Endothelial cell of umbilical vein (primary cell): ENCODE measurements around the gene FUT3. TPM values are rescaled to one million over a fixed set of nuclear protein-coding genes. Genes with fewer than 3 reads are reported as not detected.

Source experiments
- BruUV-seq: library from RNA; stranded (reverse); fragments of 400-500 nt; replicated peaks from 2 replicates; lab custom pipeline; 2021; lab: Mats Ljungman, UMichigan
- CTCF ChIA-PET: fragments of 300-600, 350-600 bp; sonication (Branson Sonifier 250); formaldehyde crosslinking; loops from one replicate; lab custom pipeline; 2021; ENCODE audit warnings: antibody characterized with exemption, inconsistent platforms; lab: Charles Lee
- POLR2A ChIA-PET: fragments of 300-600, 350-600 bp; sonication (Branson Sonifier 250); formaldehyde crosslinking; loops from one replicate; lab custom pipeline; 2021; ENCODE audit warnings: antibody characterized with exemption, inconsistent platforms; lab: Charles Lee
- DNase-seq: peaks from one replicate; pipeline ENCODE4 v3.0.0-alpha.2; 2011; ENCODE audit warnings: low read depth, low spot score
- FAIRE-seq: peaks from 2 replicates; lab custom pipeline; 2011; peaks lifted over from hg19 to GRCh38; lab: Jason Lieb, UNC
- H2AFZ ChIP-seq: 2 replicates; pipeline ENCODE4 v1.6.0; 2012; ENCODE audit warnings: low read depth, low read length, control low read depth, inconsistent platforms
- H3K27ac ChIP-seq: 2 replicates; pipeline ENCODE4 v1.5.1; 2011; ENCODE audit warnings: low read depth, mild to moderate bottlenecking, control low read depth, low read length, moderate library complexity; ENCODE audit not compliant: insufficient read depth
- H3K27me3 ChIP-seq, 2 experiments: 2 replicates each; pipeline versions ENCODE4 v1.6.0 to v1.6.1; 2011; ENCODE audit warnings: low read length in 2 of 2, mixed read lengths in 1 of 2; ENCODE audit not compliant: control insufficient read depth in 2 of 2, insufficient read depth in 2 of 2
- H3K36me3 ChIP-seq, 2 experiments: 2 replicates in 1 of 2; 3 replicates in 1 of 2; pipeline ENCODE4 v1.5.1; 2011; ENCODE audit warnings: low read length in 2 of 2, mild to moderate bottlenecking in 1 of 2, moderate library complexity in 1 of 2; ENCODE audit not compliant: control insufficient read depth in 2 of 2, insufficient read depth in 2 of 2; ENCODE audit errors: extremely low read depth in 1 of 2
- H3K4me1 ChIP-seq: 3 replicates; pipeline ENCODE4 v1.5.1; 2011; ENCODE audit warnings: mild to moderate bottlenecking, low read length; ENCODE audit not compliant: control insufficient read depth, insufficient read depth; ENCODE audit errors: extremely low read depth
- H3K4me2 ChIP-seq: 2 replicates; pipeline ENCODE4 v1.6.1; 2011; ENCODE audit warnings: low read length, control low read depth, mixed read lengths; ENCODE audit not compliant: insufficient read depth
- H3K4me3 ChIP-seq, 3 experiments: fragments of 200-600 bp in 1 of 3; sonication (generic), shearing (Covaris generic) in 1 of 3; replicated peaks in 1 of 3; 2 replicates each; pipeline ENCODE4 v1.5.1; 2011 to 2016; ENCODE audit warnings: control low read depth in 3 of 3, low read length in 3 of 3, mild to moderate bottlenecking in 2 of 3, inconsistent platforms in 1 of 3, low read depth in 1 of 3, moderate library complexity in 1 of 3; ENCODE audit not compliant: insufficient read depth in 1 of 3
- H3K79me2 ChIP-seq: 2 replicates; pipeline ENCODE4 v1.6.0; 2012; ENCODE audit warnings: low read length, inconsistent platforms; ENCODE audit not compliant: control insufficient read depth, insufficient read depth
- H3K9ac ChIP-seq: replicated peaks from 2 replicates; pipeline ENCODE3; 2011; ENCODE audit warnings: low read length, control low read depth; ENCODE audit not compliant: insufficient read depth; ENCODE audit errors: extremely low read depth
- H3K9me1 ChIP-seq: replicated peaks from 3 replicates; pipeline ENCODE4 v1.6.0; 2011; ENCODE audit warnings: mild to moderate bottlenecking, low read length; ENCODE audit not compliant: control insufficient read depth, insufficient read depth; ENCODE audit errors: extremely low read depth
- H3K9me3 ChIP-seq: replicated peaks from 2 replicates; pipeline ENCODE4 v1.5.1; 2012; ENCODE audit warnings: low read length, inconsistent platforms; ENCODE audit not compliant: control insufficient read depth, insufficient read depth
- H4K20me1 ChIP-seq: replicated peaks from 2 replicates; pipeline ENCODE3; 2011; ENCODE audit warnings: mild to moderate bottlenecking, low read length; ENCODE audit not compliant: control insufficient read depth, insufficient read depth; ENCODE audit errors: extremely low read depth
- CTCF ChIP-seq, 2 donors: IDR thresholded peaks; 1 replicate in 1 of 2; 2 replicates in 1 of 2; pipeline ENCODE4 v1.5.1; 2011; ENCODE audit warnings: low read length in 2 of 2, mild to moderate bottlenecking in 2 of 2, moderate library complexity in 2 of 2, control low read depth in 1 of 2, inconsistent platforms in 1 of 2, low read depth in 1 of 2; ENCODE audit not compliant: insufficient read depth in 1 of 2; ENCODE audit errors: extremely low read depth in 1 of 2
- EZH2 ChIP-seq: IDR thresholded peaks from 2 replicates; pipeline ENCODE4 v1.6.1; 2012; ENCODE audit warnings: borderline replicate concordance, low read depth, mild to moderate bottlenecking, moderate library complexity, low read length, inconsistent platforms; ENCODE audit not compliant: severe bottlenecking
- FOS ChIP-seq: IDR thresholded peaks from 2 replicates; pipeline ENCODE4 v1.6.1; 2011; ENCODE audit warnings: mild to moderate bottlenecking, low read length, moderate library complexity, borderline replicate concordance; ENCODE audit not compliant: insufficient read depth
- GATA2 ChIP-seq: IDR thresholded peaks from 2 replicates; pipeline ENCODE4 v1.7.0; 2011; ENCODE audit warnings: low read depth, mild to moderate bottlenecking, moderate library complexity, mixed read lengths, low read length; ENCODE audit not compliant: insufficient read length, insufficient read depth
- JUN ChIP-seq: IDR thresholded peaks from 2 replicates; pipeline ENCODE4 v1.6.1; 2011; ENCODE audit warnings: borderline replicate concordance, low read depth; ENCODE audit not compliant: insufficient read length, insufficient read depth
- MAX ChIP-seq: IDR thresholded peaks from 2 replicates; pipeline ENCODE4 v1.6.1; 2011; ENCODE audit not compliant: insufficient read depth, insufficient read length
- MYC ChIP-seq: IDR thresholded peaks from one replicate; pipeline ENCODE4 v1.6.1; 2011; ENCODE audit warnings: mild to moderate bottlenecking, low read depth, low read length
- POLR2A ChIP-seq: IDR thresholded peaks from 2 replicates; pipeline ENCODE4 v1.6.1; 2012; ENCODE audit warnings: low read depth, mild to moderate bottlenecking, control low read depth, low read length
- POLR2AphosphoS5 ChIP-seq: IDR thresholded peaks from 2 replicates; pipeline ENCODE4 v1.6.1; 2012; ENCODE audit warnings: low read depth, mild to moderate bottlenecking, control low read depth, low read length, moderate library complexity; ENCODE audit not compliant: insufficient read depth
- dilution Hi-C: fragments of 300-500 bp; cut with MboI; formaldehyde crosslinking; loops from one replicate; pipeline ENCODE4 v1.15.0; 2019; ENCODE audit warnings: low sequenced_read_pairs; ENCODE audit not compliant: extremely low pct_ligation_motif_present
- intact Hi-C: fragments of 100-400 bp; cut with micrococcal nuclease; formaldehyde crosslinking; loops from one replicate; pipeline ENCODE4 v1.10.0; 2022
- polyA plus RNA-seq, 4 experiments: library from polyadenylated mRNA; depleted of rRNA in 3 of 4; stranded (reverse) in 3 of 4; unstranded in 1 of 4; fragments of >200 nt; gene quantifications; 2 replicates each; pipeline versions ENCODE4 v1.2.1 to v1.2.3, GENCODE V29; 2011 to 2012; ENCODE audit warnings: missing spikeins in 1 of 4
- total RNA-seq: library from RNA; stranded (reverse); gene quantifications from 2 replicates; pipeline ENCODE4 v1.2.3, GENCODE V29; 2021

Gene FUT3
- total and polyA plus RNA-seq, 2 donors (not counting 3 experiments of a cell fraction or from before 2014, with no cell fraction given), result not detected

- H3K4me2 ChIP-seq, result no peak overlapping the region
Observed at GRCh38 chr19:5880604-5881078, 29.4 kb upstream of the FUT3 start.

GRCh38 chr19:5880196-5880595 lies 28.9 kb upstream of the FUT3 start:
- H3K79me2 ChIP-seq, result no peaks in the 10 kb centered on the region
- no peaks in the 10 kb centered on the region for H3K4me1 ChIP-seq
- no peaks in the 10 kb centered on the region for H4K20me1 ChIP-seq
- H2AFZ ChIP-seq, result no peak overlapping the region
- no peak for DNase-seq
- ChIA-PET CTCF (interaction anchor here (1.1 kb wide), 1 partner anchor 76 kb away, joined by 3 read pairs; no protein-coding TSS in a partner anchor), POLR2A (no interaction called here)
- no peaks in the 10 kb centered on the region for H3K9me3 ChIP-seq
- no peaks in the 10 kb centered on the region for H3K36me3 ChIP-seq
- no peak for FAIRE-seq
- dilution Hi-C loops, result no loop called here
- no TSS peak for BruUV-seq
- H3K9me1 ChIP-seq, result no peaks in the 10 kb centered on the region
- TF ChIP-seq GATA2 (no peak), EZH2 (no peak), CTCF (IDR thresholded peaks at IDR 0.05; ENCODE audit: extremely low read depth in 1 of 2, insufficient read depth in 1 of 2, low read depth in 1 of 2, low read length in 2 of 2) (no peak), MAX (no peak), JUN (no peak), MYC (no peak), POLR2A (no peak), FOS (no peak), POLR2AphosphoS5 (no peak)
- H3K9ac ChIP-seq, result no peak overlapping the region
- intact Hi-C loops, result no loop called here
- H3K4me3 ChIP-seq, result no peak overlapping the region
- H3K27me3 ChIP-seq, result peaks cover 0 to 3% of the 10 kb centered on the region in 2 experiments
- no peak overlapping the region for H3K4me2 ChIP-seq
- no peak overlapping the region for H3K27ac ChIP-seq

More at GRCh38 chr19:5880604-5881078, 29.4 kb upstream of the FUT3 start:
- no TSS peak for BruUV-seq
- no peak for TF ChIP-seq JUN
- TF ChIP-seq MYC, result no peak
- no peak for TF ChIP-seq POLR2A
- TF ChIP-seq MAX, result no peak
- TF ChIP-seq EZH2, result no peak
- TF ChIP-seq POLR2AphosphoS5, result no peak
- Histone ChIP-seq H3K4me3 (no peak overlapping the region), H3K79me2 (no peaks in the 10 kb centered on the region), H3K27ac (no peak overlapping the region), H3K36me3 (no peaks in the 10 kb centered on the region), H4K20me1 (no peaks in the 10 kb centered on the region), H3K9ac (no peak overlapping the region), H3K9me1 (no peaks in the 10 kb centered on the region), H3K4me1 (no peaks in the 10 kb centered on the region), H3K9me3 (no peaks in the 10 kb centered on the region), H3K27me3 (peaks cover 0 to 3% of the 10 kb centered on the region in 2 experiments), H2AFZ (no peak overlapping the region)
- intact Hi-C loops (no loop called here), dilution Hi-C loops (no loop called here)
- CTCF ChIA-PET, result interaction anchor here (1.1 kb wide), 1 partner anchor 77 kb away, joined by 3 read pairs; no protein-coding TSS in a partner anchor
- no peak for DNase-seq
- POLR2A ChIA-PET, result no interaction called here
- no peak for FAIRE-seq
